KG1 (cell line): Measurements from ENCODE around the gene UBE2QL1.

Experiments used
- DNase-seq: peaks from one replicate; lab custom pipeline; 2025; lab: John Stamatoyannopoulos, UW

The UBE2QL1 gene

DNA sequence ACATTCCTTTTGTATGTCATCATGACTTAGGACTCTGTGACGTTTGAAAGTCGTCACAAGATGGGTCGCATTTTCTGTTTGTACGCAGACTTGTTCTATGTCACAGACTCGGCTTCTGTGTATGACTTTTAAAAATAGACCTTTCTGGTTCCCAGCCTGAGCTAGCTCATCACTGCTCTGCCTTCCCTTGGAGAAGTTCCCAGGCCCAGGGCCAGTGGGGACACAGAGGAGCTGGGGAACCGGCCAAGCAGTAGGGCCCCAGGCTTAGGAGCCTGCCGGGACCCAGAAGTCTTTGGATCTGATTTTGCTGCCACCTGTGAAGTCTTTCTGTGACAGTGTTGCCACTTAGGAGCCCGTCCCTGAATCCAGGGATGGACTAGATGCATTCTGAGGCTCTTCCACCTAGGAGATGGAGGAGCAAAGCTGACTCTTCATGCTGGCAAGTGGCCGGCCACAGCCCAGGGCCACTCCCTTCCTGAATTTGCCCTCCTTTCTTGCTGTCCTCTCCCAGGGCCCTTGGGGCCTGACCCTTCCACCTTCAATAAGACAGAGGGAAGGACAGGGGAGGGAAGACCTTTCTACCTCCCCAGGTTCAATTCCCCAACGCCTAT lies 18.1 kb upstream of the UBE2QL1 start:
- no peak for DNase-seq

DNA sequence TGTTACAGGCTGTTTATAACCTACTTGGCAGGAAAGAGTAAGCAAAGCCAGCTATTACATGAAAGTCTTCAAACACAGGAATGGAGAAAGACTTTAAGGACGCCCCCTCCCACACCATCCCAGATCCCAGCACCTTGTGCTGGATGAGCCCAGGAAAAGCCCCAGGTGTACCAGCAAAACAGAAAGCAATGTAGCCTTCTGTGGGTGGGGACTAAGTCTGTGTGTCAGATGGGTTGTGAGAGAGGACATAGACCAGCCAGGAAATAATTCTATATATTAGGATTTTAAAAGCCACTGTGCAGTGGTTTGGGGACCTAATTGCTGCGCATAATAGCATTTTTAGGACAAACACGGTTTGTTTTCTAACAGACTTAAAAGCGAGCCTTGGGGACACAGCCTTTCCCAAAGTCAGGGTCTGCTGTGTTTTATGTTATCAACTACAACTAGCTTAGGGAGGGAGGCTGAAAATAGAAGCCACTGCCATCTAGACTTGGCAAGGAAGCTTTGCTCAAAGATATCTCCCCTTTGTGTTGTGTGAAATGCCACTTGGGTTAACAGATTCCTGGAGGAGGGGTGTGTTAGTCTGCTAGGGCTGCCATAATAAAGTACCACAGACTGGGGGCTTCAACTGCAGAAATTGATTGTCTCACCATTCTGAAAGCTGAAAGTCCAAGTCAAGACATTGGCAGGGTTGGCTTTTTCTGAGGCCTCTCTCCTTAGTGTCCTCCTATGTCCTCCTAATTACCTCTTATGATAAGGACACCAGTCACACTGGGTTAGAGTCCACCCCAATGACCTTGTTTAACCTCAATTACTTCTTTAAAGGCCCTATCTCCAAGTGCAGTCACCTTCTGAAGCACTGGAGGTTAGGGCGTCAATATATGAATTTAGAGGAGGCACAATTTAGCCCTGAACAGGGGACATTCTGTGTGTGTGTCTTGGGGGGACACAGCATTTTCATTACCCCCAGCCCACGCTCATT lies 17.2 kb upstream of the UBE2QL1 start:
- DNase-seq = no peak

DNA sequence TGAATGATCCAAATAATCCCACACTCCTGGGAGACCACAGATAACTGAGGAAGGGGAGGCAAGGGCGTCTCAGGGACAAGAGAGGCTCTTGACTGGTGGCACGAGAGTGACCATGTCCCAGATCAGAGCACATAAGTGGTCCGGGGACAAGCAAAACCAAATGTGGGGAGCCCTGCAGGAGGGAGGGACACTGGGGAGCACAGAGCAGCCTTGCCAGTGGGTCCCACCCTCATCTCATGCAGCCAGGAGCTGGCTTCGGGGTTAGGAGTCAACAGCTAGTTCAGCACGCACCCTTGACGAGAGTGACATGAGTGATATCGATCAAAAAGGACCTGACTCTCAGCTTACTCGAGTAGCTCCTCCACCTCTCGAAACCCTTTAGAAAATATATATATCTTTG lies 16.5 kb upstream of the UBE2QL1 start:
- DNase-seq = no peak

DNA sequence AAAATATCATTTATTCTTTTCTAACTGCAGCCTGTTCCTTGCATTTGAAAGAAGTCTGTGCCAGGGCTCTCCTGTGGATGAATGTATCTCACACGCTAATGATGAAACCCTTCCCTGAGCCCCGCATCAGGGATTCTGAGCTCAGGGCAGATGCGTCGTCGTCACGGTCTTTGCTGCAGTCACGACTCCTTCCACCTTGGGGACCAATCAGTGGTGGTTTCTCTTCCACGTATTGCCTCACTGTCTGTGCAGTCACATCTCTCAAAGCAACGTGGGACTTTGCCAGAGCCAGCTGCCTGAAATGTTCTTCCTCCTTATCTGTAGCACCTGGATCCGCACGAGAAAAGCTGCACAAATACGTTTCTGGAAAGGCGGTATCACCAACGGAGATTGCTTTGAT lies 13.9 kb upstream of the UBE2QL1 start:
- DNase-seq = no peak

DNA sequence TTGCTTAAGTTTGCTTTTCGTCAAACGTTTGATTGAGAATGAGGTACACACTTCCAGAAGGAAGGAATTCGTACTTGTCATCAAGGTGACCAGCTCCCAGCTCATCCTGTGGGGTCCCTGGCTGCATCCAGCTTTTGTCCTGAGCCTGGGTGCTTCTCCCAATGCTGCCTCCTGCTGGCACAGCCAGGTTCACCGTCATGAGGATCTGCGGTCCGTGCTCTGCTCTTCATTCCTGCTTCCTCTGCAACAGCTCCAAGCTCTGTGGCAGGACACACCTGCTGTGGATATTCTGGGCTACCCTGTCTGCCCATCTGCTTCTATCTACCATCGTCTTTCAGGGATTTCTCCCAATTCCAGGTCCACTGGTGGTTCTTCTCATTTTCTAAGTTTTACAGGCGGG lies 13.3 kb upstream of the UBE2QL1 start:
- DNase-seq = no peak

DNA sequence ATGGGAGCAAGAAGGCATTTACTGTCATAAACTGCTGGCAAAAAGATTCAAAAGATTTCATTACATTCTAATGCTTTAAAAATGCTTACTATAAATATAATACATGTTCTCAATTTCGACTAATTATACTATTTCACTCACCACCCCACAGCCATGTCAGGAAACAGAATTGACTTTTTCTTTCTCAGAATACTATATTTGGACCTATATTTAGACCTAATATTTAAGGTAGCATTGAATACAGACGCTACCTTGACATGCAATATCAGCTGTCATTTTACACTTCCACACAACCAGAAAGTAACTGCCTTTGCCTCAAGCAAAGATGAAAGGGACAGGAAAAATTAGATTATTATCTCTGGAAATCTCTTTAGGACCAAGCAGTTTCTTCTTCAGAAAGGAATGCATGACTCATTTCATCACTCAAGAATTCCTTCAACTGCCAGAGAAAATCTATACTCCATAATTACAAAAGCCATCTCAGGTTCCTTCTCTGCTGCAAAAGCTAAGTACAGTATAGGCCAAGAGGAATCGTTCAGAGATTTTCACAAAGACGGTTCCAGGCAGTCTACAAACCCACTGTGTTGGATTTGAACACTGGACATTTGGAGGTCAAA lies 11.8 kb upstream of the UBE2QL1 start:
- DNase-seq = no peak

DNA sequence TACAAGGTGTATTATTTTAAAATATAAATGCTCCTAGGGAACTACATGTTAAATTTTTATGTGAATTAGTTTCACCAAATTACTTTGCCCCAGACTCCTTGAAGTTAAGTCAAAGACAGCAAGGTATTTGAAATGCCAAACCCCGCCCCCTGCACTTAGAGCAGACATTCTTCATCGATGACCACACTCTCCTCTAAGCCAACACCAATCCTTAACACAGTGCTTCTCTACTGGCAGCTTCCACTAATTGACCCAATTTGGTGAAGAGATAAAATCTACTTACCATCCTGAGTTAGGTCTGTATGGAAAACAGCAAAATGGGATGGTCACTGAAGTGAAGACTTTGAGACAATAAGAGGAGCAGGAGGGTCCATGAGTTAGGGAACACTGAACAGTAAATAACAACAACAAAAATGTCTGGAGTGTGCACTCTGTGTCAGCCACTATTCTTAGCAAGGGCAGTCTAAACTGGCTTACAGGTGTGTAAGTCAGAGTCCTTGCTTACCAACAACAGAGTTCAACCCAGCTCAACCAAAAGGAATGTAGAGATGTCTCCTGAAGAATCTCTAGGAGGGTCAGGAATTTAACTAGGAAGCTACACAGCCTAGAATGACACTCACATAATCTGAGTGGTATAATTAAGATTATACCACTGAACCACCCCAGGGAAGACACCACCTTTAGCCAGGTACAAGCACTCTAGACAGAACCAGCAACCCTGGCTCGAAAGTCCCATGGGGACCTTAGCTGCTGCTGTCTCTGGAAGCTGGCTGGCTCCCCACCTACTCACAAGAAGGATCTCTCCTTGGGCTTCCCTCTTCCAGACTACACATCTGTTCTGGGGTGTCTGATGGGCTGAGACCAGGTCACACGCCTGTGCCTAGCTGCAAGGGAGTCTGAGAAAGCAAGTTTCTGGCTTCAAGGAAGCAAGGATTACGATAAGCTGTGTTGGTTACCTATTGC lies 8.8 kb upstream of the UBE2QL1 start:
- DNase-seq = no peak

DNA sequence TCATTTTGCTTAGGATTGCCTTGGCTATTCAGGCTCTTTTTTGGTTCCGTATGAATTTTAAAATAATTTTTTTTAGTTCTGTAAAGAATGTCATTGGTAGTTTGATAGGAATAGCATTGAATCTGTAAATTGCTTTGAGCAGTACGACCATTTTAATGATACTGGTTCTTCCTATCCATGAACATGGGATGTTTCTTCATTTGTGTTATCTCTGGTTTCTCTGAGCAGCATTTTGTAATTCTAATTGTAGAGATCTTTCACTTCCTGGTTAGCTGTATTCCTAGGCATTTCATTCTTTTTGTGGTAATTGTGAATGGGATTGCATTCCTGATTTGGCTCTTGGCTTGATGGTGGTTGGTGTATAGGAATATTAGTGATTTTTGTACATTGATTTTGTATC lies 6.3 kb upstream of the UBE2QL1 start:
- DNase-seq = no peak

DNA sequence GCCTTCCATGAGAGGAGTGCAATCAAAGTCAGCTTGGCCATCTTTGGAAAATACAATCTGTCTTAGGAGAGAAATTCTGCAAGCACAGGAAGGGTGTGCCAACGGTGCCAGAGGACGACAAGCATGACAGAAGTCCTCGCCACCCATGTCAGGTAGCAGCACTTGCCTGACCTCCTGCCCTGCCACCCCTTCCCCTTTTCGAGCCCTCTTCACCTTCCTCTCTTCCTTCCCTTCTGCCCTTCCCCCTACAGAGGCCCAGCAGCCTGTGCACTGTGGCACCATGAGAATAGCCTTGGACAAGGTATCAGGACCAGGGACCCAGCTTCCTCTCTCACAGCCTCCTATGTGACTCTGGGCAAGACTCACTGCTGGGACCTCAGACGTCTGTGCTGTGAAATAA lies 5.3 kb upstream of the UBE2QL1 start:
- DNase-seq = no peak

DNA sequence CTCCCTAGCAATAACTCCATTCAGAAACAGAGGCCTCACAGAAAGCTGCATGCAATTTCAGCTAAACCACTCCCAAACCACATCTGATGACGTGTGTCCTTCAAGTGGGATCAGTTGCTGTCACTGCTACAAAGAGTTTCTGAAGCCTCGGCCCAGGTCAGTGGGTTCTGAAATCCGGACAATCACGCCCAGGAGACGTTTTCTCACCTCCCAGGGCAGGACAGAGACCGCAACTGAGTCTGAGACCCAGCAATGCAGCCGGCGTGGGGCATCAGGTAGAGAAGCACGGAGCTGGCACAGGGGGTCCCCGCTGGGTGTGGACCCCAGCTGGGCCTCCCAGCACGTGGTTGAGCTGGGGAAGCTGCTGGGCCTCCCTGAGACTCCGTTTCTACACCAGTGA lies 2.6 kb upstream of the UBE2QL1 start:
- DNase-seq = no peak

DNA sequence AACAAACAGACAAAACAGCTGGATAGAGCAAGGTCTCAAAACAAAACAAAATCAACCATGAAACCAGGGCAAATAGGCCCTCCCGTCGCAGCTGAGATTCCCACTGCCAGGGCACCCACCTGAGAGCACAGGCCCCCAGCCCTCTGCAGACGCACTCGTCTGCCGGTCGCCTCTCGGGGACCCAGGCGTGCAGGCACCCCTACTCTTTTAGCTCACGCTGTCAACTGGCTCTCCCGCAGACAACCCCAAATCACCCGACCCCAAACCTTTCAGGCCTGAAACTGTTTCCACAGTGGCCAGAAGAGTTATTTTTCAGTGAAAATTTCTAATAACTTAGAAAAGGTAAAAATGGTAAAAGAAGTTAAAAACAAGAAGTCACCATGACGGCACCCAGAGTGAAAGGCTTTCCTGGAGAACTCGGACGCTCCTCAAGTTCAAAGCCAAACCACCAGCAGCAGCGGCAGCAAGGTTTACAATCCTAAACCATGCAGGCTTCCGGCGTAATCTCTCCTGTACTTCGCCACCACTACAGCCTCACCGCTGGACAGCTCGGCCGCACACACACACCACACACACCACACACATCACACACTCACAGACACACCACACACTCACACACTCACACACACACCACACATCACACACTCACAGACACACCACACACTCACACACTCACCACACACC lies 1.9 kb upstream of the UBE2QL1 start:
- no peak for DNase-seq

DNA sequence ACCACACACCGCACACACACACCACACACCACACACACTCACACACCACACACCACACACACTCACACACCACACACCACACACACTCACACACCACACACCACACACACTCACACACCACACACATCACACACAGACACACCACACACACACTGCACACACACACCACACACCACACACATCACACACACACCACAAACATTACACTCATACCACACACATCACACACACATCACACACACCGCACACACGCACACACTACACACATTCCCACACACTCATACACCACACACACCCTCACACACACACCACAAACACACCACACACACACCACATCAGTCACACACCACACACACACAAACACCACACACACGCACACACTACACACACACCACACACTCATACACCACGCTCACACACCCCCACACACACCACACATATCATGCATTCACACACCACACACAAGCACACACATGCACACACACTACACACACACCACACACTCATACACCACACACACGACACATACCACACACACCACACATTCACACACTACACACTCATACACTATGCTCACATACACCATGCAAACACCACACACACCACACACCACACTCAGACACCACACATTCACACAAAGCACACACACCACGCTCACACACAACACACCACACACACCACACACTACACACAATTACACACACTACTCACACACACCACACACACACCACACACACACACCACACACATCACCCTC lies 1.1 kb upstream of the UBE2QL1 start:
- DNase-seq = no peak

DNA sequence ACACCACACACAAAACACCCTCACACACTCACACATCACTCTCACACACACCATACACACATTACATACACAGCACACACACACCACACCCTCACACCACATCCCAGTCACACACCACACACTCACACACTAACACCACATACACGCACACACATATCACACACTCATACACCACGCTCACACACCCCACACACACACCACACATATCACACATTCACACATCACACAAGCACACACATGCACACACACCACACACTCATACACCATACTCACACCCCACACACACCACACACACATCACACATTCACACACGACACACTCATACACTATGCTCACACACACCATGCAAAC lies 543 bp upstream of the UBE2QL1 start:
- DNase-seq = no peak

DNA sequence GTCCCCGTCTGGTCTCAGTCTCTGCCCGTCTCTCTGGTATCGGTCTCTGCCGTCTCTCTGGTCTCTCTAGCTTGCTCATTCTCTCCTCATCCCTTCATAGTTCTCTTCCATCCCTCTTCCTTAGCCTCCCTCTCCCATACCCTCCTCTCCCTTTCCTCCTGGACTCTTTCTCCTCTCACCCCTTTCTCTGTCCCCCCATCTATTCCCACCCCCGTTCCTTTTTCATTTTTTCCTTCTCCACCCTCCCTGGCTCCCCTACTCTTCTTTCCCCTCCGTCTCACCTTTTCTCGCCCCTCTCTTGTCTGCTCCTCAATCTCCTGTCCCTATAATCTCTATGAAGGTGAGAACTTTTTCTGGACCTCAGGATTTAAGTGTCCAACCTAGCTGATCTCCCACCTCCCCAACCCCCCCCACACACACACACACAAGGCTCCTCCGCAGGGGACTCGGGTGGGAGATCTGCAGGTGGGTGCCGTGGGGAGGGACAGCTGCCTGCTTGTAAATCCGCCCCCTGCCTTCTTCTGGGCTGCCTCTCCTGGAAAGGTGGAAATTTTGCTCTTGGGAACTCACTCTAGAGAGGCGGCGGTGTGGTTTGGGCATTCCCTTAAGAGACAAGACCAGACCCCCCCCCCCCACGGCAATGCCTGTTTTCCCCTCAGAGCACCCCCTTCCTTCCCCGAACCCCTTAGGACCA lies 953 bp downstream of the UBE2QL1 start:
- no peak for DNase-seq

DNA sequence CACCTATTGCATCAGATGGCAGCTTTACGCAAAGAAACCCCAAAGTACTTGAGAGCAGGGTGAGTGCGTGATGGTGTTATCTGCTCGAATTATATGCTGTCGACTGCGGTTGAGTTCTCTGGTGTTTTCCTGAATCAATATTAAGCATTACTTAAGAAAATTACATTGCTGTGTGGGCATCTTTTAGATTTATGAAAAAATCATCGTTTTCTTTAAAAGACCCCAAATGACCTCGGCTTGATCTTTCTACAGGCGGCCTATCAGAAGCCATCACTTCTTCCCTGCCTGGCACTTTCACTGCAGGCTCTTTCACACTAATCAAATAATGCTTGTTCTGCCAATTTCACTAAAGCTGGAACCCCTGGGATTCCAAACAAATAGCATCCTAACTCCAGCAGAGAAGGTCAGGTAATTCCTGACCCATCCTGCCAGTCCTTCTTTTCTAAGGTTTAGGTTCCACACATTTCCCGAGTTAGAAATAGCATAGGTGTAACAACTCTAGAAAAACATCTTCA lies 1.7 kb downstream of the UBE2QL1 start:
- no peak for DNase-seq

DNA sequence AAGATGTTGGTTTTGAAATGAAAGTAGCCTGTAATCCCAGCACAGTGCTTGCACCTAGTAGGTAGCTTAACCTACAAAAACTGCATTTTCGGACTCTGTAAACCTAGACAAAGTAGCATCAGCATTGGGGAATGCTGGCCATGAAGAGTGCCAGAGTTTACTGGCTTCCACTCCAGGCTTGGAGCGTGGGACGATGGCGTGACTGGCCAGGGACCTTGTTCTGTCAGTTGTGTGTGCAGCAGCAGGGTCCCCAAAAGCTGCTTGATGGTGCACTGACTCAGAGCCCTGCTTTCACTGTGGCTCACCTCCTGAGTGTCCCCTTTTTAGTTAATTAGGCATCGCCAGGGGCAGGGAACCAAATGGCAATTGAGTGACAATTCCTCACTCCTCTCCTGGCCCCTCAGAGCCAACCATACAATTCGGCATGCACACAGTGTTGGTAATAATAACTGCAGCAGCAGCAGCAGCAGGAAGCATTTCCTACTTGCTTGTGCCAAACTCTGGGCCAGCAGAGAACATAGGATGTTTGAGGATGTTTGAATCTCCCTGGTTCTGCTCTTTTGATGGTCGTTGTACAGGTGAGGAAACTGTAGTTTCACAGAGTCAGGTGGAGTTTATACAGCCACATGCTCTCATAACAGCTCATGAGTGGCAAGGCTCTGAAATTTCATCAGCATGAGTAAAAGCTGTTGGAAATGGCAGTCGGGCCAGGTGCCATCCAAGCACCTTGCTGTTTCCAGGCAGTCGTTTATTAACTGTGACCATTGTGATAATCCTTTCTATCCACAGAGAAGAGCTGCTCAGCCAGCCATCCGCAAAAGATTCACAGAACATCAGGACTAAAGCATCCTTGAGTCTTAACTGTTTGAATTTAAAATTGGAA lies 4.2 kb downstream of the UBE2QL1 start:
- no peak for DNase-seq

DNA sequence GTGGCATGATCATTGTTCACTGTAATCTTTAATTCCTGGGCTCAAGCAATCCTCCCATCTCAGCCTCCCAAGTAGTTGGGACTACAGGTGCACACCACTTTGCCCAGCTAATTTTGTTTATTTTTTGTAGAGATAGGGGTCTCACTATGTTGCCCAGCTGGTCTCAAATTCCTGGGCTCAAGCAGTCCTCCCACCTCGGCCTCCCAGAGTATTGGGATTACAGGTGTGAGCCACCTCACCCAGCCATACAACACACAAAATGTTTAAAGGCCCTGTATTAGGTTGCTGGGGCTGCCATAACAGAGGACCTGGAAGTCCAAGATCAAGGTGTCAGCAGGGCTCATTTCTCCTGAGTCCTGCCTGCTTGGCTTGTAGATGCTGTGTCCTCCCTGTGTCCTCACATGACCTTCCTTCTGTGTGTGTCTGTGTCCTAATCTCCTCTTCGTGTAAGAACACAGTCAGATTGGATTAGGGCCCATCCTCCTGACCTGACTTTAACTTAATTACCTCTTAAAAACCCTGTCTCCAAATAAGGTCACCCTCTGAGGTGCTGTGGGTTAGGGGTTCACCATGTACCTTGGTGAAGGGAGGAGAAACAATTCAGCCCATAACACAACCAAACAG lies 5.4 kb downstream of the UBE2QL1 start:
- DNase-seq = no peak

DNA sequence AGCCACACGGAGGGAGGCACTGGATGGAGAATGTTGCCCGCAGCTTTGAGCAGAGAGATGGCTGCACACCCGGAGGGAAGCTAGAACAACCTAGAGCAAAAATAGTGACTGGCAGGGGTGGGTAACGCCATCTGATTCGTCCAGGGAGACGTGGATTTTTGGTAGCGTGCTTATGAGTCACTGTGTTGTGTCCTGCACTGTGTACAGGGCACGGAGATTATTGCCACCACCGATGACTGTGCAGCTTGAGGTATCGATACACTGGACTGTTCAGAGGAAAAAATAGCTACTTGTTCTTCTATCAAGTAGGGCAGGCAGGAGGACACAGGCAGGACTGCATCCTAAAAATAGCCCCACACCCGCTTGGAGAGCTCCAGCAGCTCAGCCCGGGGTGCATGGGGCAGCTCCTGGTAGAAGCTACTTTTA lies 6.0 kb downstream of the UBE2QL1 start:
- DNase-seq = no peak
